HG03442 (cell line): ENCODE data around the gene IL17RB.

Experiments
- ATAC-seq: cut with Tn5 transposase; IDR thresholded peaks from one replicate; pipeline ENCODE4 v1.9.1; 2021; ENCODE audit warnings: mild to moderate bottlenecking, moderate library complexity; ENCODE audit not compliant: unreplicated experiment

Gene IL17RB

DNA sequence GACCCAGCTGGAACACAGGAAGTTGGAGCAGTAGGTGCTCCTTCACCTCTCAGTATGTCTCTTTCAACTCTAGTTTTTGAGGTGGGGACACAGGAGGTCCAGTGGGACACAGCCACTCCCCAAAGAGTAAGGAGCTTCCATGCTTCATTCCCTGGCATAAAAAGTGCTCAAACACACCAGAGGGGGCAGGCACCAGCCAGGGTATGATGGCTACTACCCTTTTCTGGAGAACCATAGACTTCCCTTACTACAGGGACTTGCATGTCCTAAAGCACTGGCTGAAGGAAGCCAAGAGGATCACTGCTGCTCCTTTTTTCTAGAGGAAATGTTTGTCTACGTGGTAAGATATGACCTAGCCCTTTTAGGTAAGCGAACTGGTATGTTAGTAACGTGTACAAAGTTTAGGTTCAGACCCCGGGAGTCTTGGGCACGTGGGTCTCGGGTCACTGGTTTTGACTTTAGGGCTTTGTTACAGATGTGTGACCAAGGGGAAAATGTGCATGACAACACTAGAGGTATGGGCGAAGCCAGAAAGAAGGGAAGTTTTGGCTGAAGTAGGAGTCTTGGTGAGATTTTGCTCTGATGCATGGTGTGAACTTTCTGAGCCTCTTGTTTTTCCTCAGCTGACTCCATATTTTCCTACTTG lies 11.9 kb downstream of the IL17RB start:
- ATAC-seq, result no peak

DNA sequence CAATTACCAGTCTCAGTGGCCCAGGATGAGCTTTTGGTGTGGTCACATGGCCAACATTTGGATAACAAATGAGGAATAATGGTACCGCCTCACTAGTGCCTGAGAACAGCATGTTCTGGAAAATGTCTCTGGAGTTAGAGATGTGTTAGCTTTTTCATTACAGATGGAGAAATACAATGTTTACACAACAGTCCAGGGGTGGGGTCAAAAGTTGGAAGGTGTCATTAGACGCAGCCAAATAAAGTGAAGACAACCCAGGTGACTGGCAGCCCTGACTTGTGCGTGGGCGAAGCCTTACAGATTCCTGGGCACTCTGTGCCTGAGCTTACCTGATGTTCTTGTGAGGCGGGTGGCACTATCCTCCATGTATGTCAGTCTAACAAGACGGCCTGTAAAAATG lies 12.8 kb downstream of the IL17RB start:
- ATAC-seq, result no peak

DNA sequence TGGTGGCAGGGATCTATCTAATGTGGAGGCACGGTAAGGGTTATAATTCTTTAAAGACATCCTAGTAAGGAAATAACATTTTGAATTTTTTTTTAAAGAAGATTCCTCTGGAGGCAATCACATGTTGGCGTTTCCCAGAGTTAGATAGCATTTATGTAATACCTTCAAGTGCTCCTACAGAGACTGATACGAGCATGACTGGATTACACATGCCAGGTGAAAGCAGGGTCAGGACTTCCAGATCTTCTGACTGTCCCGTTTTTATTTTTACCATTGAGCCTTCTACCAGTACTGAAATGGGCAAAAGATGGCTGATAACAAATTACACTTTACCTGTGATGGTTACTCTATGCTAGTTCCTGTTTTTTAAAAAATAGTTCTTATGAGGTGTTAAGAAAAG lies 13.8 kb downstream of the IL17RB start:
- ATAC-seq, result no peak

DNA sequence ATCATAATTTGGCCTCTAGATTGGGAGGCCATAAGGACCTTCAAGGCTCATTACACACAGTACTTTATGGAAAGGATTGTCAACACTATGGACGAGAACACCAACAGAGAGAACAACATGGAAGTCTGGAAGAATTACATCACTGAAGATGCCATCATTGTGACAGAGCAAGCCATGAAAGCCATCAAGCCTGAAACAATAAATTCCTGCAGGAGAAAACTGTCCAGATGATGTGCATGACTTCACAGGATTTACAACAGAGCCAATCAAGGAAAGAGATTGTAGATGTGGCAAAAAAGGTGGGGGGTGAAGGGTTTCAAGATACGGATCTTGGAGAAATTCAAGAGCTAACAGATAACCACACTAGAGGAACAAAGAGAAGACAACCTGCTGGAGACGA lies 15.9 kb downstream of the IL17RB start:
- ATAC-seq, result no peak

DNA sequence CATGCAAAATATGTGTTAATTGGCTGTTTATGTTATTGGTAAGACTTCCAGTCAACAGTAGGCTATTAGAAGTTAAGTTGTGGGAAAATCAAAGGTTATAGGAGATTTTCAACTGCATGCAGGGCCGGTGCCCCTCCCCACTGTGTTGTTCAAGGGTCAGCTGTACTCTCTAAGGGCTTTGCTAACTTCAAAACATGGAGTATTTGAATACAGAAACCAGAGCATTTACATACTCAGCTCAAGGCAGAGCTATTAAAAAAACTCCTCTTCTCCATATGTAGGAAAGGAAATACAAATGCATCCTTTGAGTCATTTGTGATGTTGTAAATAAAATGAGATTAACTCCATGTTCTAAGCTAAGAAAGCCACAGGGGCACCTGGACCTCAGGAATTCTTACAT lies 16.8 kb downstream of the IL17RB start:
- no peak for ATAC-seq

DNA sequence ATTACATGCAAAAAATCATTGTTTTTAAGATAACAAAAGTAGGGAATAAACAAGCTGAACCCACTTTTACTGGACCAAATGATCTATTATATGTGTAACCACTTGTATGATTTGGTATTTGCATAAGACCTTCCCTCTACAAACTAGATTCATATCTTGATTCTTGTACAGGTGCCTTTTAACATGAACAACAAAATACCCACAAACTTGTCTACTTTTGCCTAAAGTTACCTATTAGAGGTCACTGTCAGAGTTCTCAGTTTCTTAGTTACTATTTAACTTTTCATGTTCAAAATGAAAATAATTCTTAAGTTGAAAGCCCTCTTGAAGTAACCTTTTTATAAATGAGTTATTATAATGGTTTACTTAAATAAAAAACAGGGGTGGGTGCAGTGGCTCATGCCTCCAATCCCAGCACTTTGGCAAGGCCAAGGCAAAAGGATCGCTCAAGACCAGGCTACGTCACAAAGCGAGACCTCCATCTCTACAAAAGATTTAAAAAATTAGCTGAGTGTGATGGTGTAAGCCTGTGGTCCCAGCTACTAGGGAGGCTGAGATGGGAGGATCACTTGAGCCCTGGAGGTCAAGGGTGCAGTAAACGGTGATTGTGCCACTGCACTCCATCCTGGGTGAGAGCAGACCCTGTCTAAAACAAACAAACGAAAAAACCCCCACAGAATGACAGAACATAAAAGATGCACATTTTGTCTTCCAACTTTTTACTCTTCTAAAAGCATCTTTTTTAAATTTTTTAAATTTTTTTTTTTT lies 19.5 kb downstream of the IL17RB start:
- no peak for ATAC-seq

DNA sequence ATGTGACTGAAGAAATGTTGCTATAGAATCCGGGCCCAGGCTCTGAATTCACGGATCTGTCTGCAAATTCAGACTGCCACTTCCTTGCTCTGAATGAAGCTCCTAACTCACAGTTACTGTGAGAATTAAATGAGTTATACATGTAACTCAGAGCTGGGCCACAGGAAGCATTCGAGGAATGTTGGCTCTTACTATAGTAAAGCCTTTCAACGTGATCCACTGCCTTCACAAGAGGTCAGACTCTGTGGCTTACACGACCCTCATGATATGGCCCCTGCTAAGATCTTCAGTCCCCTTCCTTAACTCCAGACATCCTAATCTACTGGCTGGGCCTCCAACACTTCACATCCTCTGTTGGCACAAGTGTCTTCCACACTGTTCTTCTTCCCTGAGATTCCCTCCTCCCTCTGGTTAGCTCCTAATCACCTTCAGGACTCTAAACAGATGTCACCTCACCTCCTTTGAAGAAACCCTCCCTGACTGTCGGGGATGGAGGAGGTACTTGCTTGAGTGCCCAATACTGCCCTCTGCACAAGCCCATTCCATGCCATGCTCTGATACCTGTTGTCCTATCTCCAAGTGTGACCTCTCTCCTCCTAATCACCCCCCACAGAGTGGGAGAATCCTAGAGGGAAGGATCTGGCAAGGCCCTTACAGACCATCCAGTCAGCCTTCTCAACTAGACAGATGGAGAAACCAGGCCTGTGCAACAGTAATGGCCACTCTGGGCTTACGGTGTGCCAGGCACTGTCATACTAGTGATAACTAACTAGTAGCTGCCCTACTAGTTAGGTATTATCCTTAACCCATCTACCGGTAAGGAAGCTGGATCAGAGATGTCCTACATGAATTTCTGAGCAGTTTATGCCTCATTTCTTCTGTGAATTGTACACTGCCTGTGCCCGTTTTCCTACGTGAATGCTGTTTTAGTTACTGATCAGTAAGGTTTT lies 34.3 kb downstream of the IL17RB start:
- no peak for ATAC-seq

DNA sequence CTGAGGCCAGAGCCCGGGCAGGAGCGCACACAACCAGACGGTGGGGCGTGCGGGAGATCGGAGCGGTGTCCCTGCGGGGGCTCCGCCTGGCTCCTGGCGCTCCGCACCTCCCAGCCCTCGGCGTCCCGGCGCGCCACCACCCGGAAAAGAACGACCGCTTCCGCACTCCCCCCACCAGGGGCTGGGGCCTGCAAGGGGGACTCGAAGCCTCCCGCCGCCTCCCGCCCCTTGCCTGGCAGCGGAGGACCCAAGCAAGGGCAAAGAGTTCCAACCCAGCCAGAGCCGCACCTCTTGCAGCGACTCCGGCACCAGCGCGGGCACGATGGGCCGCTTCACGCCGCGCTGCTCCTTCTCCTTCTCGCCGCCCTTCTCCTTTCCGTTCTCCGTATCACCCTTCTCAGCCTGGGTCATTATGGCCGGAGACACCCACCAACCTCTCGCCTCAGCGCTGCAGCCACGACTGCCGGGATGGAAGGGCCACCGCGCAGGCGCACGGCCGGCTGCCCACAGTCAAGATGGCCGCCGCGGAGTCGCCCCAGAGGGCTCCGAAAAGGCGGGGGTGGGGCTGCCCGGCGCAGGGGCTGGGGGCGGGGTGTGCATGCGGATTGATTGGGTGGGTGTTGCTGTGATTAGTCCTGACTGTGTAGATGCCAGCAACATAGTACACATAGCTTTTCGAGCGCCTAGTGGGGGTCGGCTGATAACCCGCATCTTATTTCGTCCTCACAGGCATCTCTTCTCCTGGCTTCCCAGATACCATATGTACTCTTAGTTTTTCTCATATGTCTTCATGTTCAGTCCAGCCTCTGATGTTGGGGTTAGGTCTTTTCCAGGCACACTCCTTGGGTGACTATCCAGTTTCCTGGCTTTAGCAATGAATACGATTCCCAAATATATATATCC lies 35.6 kb downstream of the IL17RB start, which contains the start of gene ACTR8:
TSS of gene ACTR8 (minus strand) at position 462 of the 903 bp plus-strand sequence. CDS start at position 411, 51 bp downstream.
- ATAC-seq, result peak; percentile 84

DNA sequence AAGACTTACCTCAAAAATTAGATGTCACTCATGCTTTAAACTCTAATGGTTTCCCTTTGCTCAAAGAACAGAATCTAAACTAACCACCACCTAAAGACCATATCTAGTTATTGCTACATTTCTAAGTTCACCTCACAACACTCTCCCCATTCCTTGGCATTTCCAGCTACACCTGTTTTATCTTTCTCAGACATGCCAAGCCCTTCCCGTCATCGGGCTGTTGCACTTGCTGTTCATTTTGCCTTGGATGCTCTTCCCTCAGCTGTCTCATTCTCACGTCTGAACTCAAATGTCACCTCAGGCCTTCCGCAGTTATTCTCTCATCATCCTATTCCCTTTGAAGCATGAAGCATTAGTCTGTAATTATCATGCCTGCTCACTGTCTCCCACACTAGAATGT lies 36.6 kb downstream of the IL17RB start:
- no peak for ATAC-seq

DNA sequence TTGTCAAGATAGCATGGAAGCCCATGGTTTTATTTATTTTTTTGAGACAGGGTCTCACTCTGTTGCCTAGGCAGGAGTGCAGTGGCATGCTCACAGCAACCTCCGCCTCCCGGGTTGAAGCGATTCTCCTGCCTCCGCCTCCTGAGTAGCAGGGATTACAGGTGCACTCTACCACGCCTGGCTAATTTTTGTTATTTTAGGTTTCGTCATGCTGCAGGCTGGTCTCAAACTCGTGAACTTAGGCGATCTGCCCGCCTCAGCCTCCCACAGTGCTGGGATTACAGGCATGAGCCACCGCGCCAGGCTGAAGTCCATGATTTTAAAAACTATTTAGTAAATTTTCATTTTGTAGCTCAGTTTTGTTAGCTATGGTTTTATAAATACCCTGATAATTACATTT lies 38.3 kb downstream of the IL17RB start:
- no peak for ATAC-seq

DNA sequence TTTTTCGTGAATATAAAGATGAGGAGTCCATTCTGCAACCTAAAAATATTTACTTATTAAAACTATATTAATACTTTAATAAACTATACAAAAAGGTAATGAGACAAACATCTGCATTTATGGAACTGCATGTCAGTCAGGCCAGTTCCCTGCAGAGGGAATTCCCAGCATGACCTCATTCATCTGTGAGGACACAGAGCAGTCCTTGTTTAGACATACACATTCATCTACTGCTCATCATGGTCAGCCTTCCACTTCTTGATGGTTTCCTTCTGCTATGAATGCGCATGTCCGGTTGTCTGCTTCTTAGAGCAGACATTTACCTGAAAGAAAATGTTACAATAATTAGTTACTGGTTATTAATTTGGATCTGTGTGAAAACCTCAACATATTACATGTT lies 38.9 kb downstream of the IL17RB start:
- ATAC-seq, result peak; percentile 27

DNA sequence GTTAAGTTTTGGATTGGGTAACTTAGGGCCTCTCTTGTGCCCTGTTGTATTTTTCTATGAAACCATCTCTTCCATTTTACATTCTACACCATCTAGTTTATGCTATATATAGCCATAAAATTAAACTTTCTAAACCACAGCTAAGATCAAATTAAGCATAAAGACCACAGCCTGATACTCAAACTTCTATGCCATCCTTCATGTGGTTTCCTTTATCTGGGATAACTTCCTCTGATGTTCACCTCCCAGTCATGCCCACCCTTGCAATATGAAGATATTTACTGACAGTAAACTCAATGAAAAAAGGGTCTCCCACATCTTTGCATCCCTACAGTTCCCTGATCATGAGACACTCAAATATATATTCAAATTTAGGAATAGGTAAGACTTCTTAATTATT lies 41.1 kb downstream of the IL17RB start:
- ATAC-seq, result no peak

DNA sequence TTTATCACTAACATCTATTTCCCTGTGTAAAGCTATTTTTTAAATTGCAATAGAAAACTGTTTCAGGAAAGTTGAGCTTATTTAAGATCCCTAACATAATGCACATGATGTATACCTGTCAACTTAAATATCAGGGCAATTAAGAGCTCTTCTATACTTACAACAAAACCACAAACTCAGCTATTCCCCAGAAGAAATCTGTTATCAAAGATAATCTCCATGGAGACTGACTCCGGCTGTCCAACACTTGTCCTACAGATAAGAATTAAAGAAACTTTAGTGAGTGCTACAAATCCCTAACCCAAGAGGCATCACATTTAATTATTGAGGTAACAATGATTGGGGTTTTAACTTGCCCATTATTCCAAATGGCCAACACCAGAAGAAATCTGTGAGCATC lies 41.9 kb downstream of the IL17RB start:
- no peak for ATAC-seq

DNA sequence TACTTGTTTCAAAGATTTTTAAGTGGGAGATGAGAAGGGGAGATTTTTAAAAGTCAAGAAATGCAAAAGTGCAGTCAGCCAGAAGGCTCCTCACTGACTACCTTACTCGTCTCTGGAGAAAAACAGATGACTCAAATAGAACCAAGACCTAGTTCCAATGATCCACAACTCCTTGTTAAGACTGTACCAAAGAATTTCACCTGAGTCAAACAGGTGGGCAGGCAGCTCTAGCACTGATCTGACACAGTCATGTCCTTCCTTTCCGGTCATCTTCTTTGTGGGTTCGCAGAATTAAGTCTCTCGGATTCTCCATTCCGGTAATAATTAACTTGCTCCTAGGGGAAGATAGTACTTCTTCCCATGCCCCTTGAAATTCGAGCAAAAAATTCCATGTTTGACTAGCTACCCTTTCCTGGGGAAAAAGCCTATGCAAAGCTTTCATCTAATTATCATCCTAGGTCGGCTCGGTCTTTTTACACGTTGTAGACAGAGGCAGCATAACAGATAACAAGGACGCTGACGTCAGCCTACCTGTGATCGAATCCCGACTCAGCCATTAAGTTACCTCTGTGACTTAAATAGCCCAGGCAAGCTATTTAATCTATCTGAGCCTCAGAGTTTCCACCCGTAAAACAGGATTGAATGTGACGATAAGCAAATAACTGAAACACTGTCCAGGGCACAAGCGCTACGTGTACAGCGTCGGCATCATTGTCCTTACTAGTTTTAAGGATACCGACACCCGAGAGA lies 44.5 kb downstream of the IL17RB start:
- no peak for ATAC-seq

DNA sequence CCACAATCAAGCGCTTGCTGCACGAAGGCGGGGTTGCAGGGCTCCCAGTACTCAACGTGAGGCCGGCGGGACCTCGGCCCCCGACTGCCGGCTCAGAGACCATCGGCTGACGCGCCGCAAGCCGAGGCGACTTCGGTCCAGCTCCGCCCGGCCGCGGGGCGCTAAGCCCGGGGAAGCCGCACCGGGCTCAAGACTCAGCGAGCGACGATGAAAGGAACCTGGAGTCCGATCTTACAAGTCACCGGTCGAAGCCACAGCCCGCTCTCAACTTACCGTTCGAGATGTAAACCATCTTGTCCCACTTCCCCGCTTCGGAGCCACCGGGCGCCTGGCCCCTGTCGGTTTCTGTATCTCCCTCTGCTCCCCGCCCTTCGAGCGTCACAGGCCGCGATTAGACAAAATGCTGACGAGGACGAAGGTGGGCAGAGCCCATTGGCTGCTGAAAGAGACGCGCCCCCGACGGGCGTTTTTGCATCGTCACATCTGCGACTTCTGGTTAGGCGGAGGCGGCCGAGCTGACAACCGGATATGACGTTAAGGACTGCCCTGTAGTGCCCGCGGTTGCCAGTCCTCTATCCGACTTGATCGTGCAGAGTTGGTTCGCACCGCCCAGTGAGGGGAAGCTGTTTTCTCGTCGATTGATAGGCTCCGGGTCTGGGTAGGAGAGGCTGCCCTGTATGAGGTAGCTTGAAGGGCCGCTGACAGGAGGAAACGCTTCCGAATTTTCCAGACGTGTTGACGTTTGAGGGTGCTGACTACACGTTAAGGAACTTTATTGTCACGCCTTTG lies 45.3 kb downstream of the IL17RB start, which contains the start of gene SELENOK:
TSS of gene SELENOK (minus strand) at position 363 of the 789 bp plus-strand sequence.
- peak; percentile 96 for ATAC-seq

DNA sequence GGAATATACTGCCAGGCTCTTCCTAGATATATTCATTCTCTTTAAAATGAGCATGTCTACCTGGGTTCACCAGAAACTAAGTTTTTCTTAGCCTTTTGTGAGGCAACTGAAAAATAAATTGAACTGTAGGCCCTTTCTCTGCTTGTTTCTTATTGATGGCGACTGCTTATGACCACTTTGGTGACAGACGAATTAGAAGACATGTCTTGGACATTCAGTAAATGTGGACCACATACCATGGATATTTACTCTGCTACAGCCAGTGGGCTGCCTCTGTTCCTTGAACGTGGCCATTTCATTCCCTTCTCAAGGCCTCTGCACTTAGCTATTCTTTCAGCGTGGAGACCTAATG lies 45.9 kb downstream of the IL17RB start:
- no peak for ATAC-seq

DNA sequence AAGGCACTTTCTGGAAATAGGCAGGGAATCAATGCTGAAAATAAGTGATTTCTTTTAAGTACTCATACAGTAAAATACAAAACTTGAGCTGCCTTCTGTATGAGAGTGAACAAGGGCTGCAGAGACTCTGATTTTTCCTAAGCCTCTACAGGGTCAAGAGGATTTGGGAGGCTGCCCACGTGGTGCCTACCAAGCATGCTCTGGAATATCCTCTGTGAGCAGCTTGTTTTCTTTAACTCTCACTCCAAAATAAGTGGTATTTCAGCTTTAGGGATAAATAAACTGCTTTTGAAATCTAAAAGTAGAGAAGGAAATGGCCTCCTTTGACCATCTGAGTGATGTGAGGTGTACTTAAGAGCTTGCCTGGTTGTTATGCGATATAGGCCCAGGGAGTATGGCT lies 53.4 kb downstream of the IL17RB start:
- ATAC-seq, result no peak

DNA sequence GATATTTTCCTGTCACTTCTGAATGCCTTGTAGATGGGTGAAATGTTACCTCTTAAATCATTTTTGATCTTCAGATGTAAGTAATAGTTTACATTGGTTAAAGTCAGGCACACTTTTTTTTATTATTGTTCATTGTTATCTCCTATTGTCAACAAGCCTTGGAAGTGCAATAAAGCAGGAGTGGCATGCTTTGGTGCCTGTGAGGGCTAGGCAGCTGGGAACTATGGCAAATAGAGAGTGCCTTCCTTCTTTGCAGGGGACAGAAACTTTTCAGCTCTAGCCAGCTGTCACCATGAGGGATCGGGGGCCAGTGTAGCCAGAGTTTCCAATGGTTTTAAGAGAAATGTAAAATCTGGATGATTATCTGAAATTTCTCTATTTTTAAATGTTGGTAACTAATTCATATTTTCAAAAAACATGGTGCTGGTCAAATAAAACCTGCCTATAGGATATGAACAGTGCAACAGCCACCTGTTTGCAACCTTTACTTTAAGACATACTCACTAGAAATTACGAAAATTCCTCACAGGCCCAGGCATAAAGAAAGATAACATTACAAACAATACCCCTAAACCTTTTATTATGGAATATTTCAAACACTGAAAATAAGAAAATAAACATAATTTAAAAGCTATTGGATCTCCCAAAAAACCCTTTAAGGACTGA lies 54.4 kb downstream of the IL17RB start:
- ATAC-seq, result no peak
